Mesothelial cell of epicardium (in vitro differentiated cells): ENCODE data around the gene MYLK4. TPM values are rescaled to one million over a fixed set of nuclear protein-coding genes. Genes with fewer than 3 reads are reported as not detected.
A peak's percentile ranks its signal among the peaks of the same experiment; 100 is the strongest.

Experiments used
- DNase-seq, 2 experiments: peaks; one replicate each; pipeline ENCODE4 v3.0.0; 2021; ENCODE audit warnings: low spot score in 2 of 2; ENCODE audit not compliant: unreplicated experiment in 2 of 2
- H3K27ac Mint-ChIP-seq: 2 replicates; pipeline ENCODE4 v1.8.0; 2021; ENCODE audit warnings: mixed read lengths
- H3K27me3 Mint-ChIP-seq: 2 replicates; pipeline ENCODE4 v1.8.0; 2021; ENCODE audit warnings: low read depth, mixed read lengths
- H3K36me3 Mint-ChIP-seq: 2 replicates; pipeline ENCODE4 v1.8.0; 2021; ENCODE audit warnings: mixed read lengths
- H3K4me1 Mint-ChIP-seq: 2 replicates; pipeline ENCODE4 v1.8.0; 2021; ENCODE audit warnings: mixed read lengths
- H3K4me3 Mint-ChIP-seq: 2 replicates; pipeline ENCODE4 v1.8.0; 2021; ENCODE audit warnings: mild to moderate bottlenecking, moderate library complexity, mixed read lengths
- H3K9me3 Mint-ChIP-seq: 2 replicates; pipeline ENCODE4 v1.8.0; 2021; ENCODE audit warnings: mixed read lengths
- total RNA-seq: library from RNA; stranded (reverse); gene quantifications from 3 replicates; pipeline ENCODE4 v1.2.1, GENCODE V29; 2021
- TF ChIP-seq, protein P1 (sequence below): fragments of 200-600 bp; sonication (generic); IDR thresholded peaks from one replicate; pipeline ENCODE4 v1.5.0; 2021; ENCODE audit warnings: antibody characterized with exemption; ENCODE audit not compliant: unreplicated experiment

Gene MYLK4
- total RNA-seq, 1 donor from 2014 or later: 0.89 TPM

DNA sequence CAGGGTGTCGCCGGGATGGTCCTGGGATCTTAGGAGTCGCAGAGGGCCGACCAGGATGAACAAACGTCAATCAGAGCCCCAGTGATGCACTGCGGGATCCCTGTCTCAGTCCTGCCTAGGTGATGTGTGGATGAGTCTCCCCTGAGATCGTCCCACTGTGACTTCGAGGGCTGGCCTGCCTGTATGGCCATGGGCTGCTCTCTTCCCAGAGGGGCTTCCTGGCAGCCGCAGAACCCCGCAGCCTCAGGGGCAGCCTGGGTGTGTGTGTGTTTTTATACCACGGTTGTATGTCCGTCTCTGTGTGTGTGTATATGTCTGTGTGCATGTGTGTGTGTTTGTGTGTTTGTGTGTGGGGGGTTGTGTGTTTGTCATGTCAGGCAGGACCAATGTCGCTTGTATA, 111.6 kb downstream of the MYLK4 start:
- TF ChIP-seq, protein P1, sequence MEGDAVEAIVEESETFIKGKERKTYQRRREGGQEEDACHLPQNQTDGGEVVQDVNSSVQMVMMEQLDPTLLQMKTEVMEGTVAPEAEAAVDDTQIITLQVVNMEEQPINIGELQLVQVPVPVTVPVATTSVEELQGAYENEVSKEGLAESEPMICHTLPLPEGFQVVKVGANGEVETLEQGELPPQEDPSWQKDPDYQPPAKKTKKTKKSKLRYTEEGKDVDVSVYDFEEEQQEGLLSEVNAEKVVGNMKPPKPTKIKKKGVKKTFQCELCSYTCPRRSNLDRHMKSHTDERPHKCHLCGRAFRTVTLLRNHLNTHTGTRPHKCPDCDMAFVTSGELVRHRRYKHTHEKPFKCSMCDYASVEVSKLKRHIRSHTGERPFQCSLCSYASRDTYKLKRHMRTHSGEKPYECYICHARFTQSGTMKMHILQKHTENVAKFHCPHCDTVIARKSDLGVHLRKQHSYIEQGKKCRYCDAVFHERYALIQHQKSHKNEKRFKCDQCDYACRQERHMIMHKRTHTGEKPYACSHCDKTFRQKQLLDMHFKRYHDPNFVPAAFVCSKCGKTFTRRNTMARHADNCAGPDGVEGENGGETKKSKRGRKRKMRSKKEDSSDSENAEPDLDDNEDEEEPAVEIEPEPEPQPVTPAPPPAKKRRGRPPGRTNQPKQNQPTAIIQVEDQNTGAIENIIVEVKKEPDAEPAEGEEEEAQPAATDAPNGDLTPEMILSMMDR: no peak
- Mint-ChIP-seq H3K9me3 (no peaks in the 10 kb centered on the region), H3K36me3 (no peaks in the 10 kb centered on the region), H3K27ac (no peak overlapping the region), H3K4me1 (peaks cover 8% of the 10 kb centered on the region), H3K27me3 (peaks cover 25% of the 10 kb centered on the region), H3K4me3 (no peak overlapping the region)
- DNase-seq: no peak

DNA sequence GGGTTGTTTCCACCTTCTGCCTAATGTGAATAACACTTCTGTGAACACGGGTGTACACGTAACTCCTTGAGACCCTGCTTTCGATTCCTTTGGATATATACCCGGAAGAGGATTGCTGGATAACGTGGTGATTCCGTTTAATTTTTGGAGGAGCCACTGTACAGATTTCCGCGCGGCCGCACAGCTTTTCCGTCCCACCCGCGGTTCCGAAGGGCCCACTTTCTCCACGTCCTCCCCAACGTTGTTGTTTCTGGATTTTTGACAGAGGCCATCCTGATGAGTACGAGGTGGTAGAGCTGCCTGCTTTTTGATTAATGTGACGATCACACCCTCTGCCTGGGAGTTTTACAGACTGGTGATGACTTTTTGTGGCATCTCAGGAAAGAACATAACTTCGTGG, 114.0 kb downstream of the MYLK4 start:
- Mint-ChIP-seq H3K9me3 (no peaks in the 10 kb centered on the region), H3K27ac (no peak overlapping the region), H3K4me3 (no peak overlapping the region), H3K4me1 (peaks cover 18% of the 10 kb centered on the region), H3K27me3 (peaks cover 25% of the 10 kb centered on the region), H3K36me3 (no peaks in the 10 kb centered on the region)
- TF ChIP-seq, protein P1: no peak
- no peak for DNase-seq

- no peaks in the 10 kb centered on the region for H3K36me3 Mint-ChIP-seq
- no peak overlapping the region for H3K27ac Mint-ChIP-seq
- peaks cover 22% of the 10 kb centered on the region for H3K27me3 Mint-ChIP-seq
- no peak overlapping the region for H3K4me3 Mint-ChIP-seq
- DNase-seq: no peak
- H3K4me1 Mint-ChIP-seq: peaks cover 18% of the 10 kb centered on the region
- H3K9me3 Mint-ChIP-seq: no peaks in the 10 kb centered on the region
- TF ChIP-seq, protein P1: no peak
These were observed 114.8 kb downstream of the MYLK4 start for GRCh38 chr6:2635911-2636310.

DNA sequence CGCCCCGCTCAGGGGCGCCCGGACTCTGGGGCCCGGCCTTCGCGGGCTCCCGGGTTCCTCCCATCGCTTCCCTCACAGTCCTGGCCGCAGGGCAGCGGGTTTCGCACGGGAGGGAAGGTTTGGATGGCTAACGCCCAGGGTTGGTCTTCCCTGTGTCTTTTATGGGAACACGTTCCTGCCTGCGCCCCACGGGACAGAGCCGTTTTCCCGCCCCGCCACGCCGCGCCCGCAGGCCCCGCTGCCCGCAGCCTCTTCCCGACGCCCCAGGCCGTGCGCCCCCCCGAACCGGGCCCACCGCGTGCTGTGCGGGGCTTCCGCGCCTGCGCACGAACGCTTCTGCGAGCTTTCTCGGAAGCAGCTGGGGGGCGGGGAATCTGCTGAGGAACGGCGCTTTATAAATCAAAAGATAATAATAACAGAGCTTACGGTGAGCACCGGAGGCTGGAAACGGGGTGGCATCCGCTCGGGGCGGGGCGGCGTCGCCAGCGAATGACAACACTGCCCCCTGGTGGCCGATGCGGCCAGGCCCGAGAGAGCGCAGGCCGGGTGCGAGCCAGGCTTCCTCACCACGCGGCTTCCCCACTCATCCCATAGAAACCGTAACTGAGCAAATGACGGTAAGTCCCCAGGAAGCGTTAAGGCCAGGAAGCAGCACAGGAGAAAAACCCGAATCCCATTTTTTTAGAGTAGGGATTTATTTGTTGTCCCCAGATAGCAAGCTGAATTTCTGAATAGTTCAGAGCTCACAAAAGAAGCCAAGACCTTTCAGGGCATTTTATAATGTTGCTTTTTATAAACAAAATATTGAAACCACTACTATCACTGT, 116.4 kb downstream of the MYLK4 start:
- H3K4me1 Mint-ChIP-seq: peaks cover 18% of the 10 kb centered on the region

DNA sequence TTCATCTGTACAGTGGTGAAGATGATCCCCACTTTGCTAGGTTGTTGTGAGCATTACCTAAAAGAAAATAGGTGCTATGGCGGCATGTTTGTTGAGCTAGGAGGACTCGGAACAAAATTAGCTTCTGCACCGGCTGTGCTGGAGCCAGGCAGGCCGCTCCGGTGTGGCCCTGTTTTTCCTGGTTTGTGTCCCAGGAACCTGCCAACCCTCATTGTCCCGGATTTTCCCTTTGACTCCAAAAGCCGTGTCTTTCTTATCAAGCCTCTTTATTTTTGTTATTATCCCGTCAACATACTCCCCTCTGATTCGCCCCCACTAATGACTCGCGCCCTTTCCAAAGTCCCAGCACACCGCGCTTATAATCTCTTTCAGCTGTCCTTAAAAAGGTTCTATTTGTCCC, 117.0 kb downstream of the MYLK4 start:
- H3K4me3 Mint-ChIP-seq: peak overlapping the region; percentile 37
- peaks cover 18% of the 10 kb centered on the region for H3K4me1 Mint-ChIP-seq
- peaks cover 12% of the 10 kb centered on the region for H3K27me3 Mint-ChIP-seq
- TF ChIP-seq, protein P1: no peak
- no peaks in the 10 kb centered on the region for H3K36me3 Mint-ChIP-seq
- peak overlapping the region; percentile 56 for H3K27ac Mint-ChIP-seq
- no peak for DNase-seq
- H3K9me3 Mint-ChIP-seq: no peaks in the 10 kb centered on the region

More for the DNA sequence above, 116.4 kb downstream of the MYLK4 start:
- TF ChIP-seq, protein P1: peak; percentile 99
- Mint-ChIP-seq H3K27me3 (peaks cover 14% of the 10 kb centered on the region), H3K27ac (peak overlapping the region; percentile 47), H3K36me3 (no peaks in the 10 kb centered on the region), H3K4me3 (peak overlapping the region; percentile 37), H3K9me3 (no peaks in the 10 kb centered on the region)
- DNase-seq: peak; percentile 87 to 97
